ENCODE measurements around the gene GGT5. TPM values are rescaled to one million over a fixed set of nuclear protein-coding genes. Genes with fewer than 3 reads are reported as not detected.
A peak's percentile ranks its signal among the peaks of the same experiment; 100 is the strongest.
"Not testable (repeated sequence)": the region's sequence is repeated elsewhere in the genome, so short reads cannot be mapped to it uniquely, and the experiment has no call there.

Gene GGT5
- total and polyA plus RNA-seq, 7 experiments from 2014 or later, result 0.14 to 0.77 (median 0.42) TPM; not detected in 3

DNA sequence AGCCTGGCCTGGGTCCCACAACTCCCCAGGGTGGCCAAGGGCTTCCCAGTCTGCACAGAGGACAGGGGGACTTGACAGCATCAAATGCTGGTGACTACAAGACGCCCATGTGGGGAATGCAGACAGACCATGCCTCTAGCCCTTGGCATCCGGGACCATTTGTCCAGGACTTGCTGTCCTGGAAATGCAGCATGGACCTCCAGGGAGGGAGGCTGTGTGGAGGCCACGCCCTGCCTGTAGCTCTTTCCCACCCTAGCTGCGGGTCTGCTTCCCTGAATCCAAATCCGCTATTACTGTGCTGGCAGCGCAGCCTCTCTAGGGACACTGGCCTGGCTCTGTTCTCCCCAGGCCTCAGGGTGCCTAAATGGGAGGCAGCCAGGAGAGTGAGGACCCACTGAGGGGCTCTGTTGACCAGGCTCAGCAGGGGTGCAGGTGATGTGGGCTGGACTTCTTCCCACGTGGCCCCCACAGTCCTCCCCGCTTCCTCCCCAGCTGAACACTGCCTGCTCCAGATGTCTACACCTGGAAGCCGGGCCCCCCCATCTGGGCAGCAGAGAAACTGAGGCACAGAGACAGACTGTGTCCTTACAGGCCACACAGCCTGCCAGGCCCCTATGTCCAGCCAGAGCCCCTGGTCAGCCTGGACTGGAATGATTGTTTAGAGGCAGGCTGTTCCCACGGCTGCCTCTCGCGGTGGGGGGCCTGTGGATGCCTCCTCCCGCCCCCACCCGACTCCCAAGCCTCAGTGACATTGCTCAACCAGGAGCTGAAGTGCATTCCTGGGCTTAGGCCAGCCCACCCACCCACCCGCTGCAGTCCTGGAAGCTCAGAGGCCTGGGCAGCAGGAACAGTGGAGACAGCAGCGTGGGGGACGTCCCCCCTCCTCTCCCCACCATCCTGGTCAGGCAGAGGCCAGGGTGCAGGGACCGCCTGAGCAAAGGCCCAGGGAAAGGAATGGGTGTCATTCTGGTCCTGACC lies 991 bp upstream of the GGT5 start:
- peaks cover 25 to 37% (median 35%) of the 10 kb centered on the region in 7 donors for H3K4me1 Mint-ChIP-seq
- peaks cover 15 to 22% of the 10 kb centered on the region in 2 donors for H3K4me1 ChIP-seq (ENCODE audit: control insufficient read depth in 2 of 2, insufficient read depth in 2 of 2, low read length in 2 of 2)
- H3K4me3 Mint-ChIP-seq; H3K36me3 Mint-ChIP-seq; H3K9me3 Mint-ChIP-seq; H3K36me3 ChIP-seq (ENCODE audit: control insufficient read depth in 2 of 3, insufficient read depth in 3 of 3, low read length in 3 of 3); DNase-seq; ATAC-seq; H3K9me3 ChIP-seq (ENCODE audit: control insufficient read depth in 2 of 3, low read length in 3 of 3); H3K27ac ChIP-seq (ENCODE audit: low read depth, low read length); H3K27me3 Mint-ChIP-seq; H3K27me3 ChIP-seq (ENCODE audit: control insufficient read depth in 2 of 2, insufficient read depth in 2 of 2, low read length in 2 of 2); POLR2A ChIA-PET; H3K4me3 ChIP-seq (ENCODE audit: low read length); intact Hi-C loops (cut with micrococcal nuclease): not testable (repeated sequence)
- peak overlapping the region in 2 of 9 donors; percentile 43 to 82 for H3K27ac Mint-ChIP-seq
- CTCF ChIA-PET, result interaction anchor here (1.0 to 1.2 kb wide), 2 partner anchors 40 to 55 kb away, joined by 3 to 5 read pairs; no protein-coding TSS in a partner anchor

- peak overlapping the region; percentile 19 to 89 (median 58) for H3K4me3 Mint-ChIP-seq
- H3K36me3 Mint-ChIP-seq, result no peaks in the 10 kb centered on the region
- ATAC-seq (no peak), DNase-seq (no peak)
- POLR2A ChIA-PET, result no interaction called here
- no peaks in the 10 kb centered on the region for H3K9me3 ChIP-seq (ENCODE audit: control insufficient read depth in 2 of 3, low read length in 3 of 3)
- H3K4me1 Mint-ChIP-seq, result peaks cover 25 to 47% (median 43%) of the 10 kb centered on the region in 7 donors
- no peaks in the 10 kb centered on the region for H3K9me3 Mint-ChIP-seq
- intact Hi-C loops (cut with micrococcal nuclease), result loop anchor here in 1 of 2 donors (5.0 kb wide), 1 partner anchor 37 kb away; no protein-coding TSS in a partner anchor
- H3K27ac Mint-ChIP-seq, result peak overlapping the region; percentile 19 to 84 (median 62)
- no peaks in the 10 kb centered on the region for H3K27me3 Mint-ChIP-seq
- H3K4me3 ChIP-seq (ENCODE audit: low read length), result no peak overlapping the region
- H3K36me3 ChIP-seq (ENCODE audit: control insufficient read depth in 2 of 3, insufficient read depth in 3 of 3, low read length in 3 of 3), result no peaks in the 10 kb centered on the region
- CTCF ChIA-PET, result interaction anchor here (1.2 kb wide), 1 partner anchor 41 kb away, joined by 5 read pairs; no protein-coding TSS in a partner anchor
- H3K27ac ChIP-seq (ENCODE audit: low read depth, low read length), result no peak overlapping the region
- peaks cover 15 to 28% of the 10 kb centered on the region in 2 donors for H3K4me1 ChIP-seq (ENCODE audit: control insufficient read depth in 2 of 2, insufficient read depth in 2 of 2, low read length in 2 of 2)
- H3K27me3 ChIP-seq (ENCODE audit: control insufficient read depth in 2 of 2, insufficient read depth in 2 of 2, low read length in 2 of 2), result no peaks in the 10 kb centered on the region
Measured at GRCh38 chr22:24244144-24244787, 616 bp downstream of the GGT5 start.

GRCh38 chr22:24243417-24243816 lies 1.5 kb downstream of the GGT5 start:
- peaks cover 15 to 28% of the 10 kb centered on the region in 2 donors for H3K4me1 ChIP-seq (ENCODE audit: control insufficient read depth in 2 of 2, insufficient read depth in 2 of 2, low read length in 2 of 2)
- Mint-ChIP-seq H3K4me1 (peaks cover 25 to 47% (median 43%) of the 10 kb centered on the region in 7 donors), H3K27ac (peak overlapping the region in 7 of 9 donors; percentile 25 to 90 (median 74)), H3K4me3 (peak overlapping the region in 9 of 10 donors; percentile 5 to 85 (median 77))
- H3K9me3 ChIP-seq (ENCODE audit: control insufficient read depth in 2 of 3, low read length in 3 of 3); H3K27ac ChIP-seq (ENCODE audit: low read depth, low read length); ATAC-seq; H3K4me3 ChIP-seq (ENCODE audit: low read length); H3K36me3 ChIP-seq (ENCODE audit: control insufficient read depth in 2 of 3, insufficient read depth in 3 of 3, low read length in 3 of 3); H3K27me3 ChIP-seq (ENCODE audit: control insufficient read depth in 2 of 2, insufficient read depth in 2 of 2, low read length in 2 of 2); DNase-seq; H3K9me3 Mint-ChIP-seq; H3K27me3 Mint-ChIP-seq; CTCF ChIA-PET; H3K36me3 Mint-ChIP-seq: not testable (repeated sequence)
- intact Hi-C loops (cut with micrococcal nuclease), result loop anchor here in 1 of 2 donors (5.0 kb wide), 1 partner anchor 36 kb away; no protein-coding TSS in a partner anchor
- POLR2A ChIA-PET, result interaction anchor here (1.1 kb wide), 1 partner anchor 89 kb away, joined by 3 read pairs; no protein-coding TSS in a partner anchor

DNA sequence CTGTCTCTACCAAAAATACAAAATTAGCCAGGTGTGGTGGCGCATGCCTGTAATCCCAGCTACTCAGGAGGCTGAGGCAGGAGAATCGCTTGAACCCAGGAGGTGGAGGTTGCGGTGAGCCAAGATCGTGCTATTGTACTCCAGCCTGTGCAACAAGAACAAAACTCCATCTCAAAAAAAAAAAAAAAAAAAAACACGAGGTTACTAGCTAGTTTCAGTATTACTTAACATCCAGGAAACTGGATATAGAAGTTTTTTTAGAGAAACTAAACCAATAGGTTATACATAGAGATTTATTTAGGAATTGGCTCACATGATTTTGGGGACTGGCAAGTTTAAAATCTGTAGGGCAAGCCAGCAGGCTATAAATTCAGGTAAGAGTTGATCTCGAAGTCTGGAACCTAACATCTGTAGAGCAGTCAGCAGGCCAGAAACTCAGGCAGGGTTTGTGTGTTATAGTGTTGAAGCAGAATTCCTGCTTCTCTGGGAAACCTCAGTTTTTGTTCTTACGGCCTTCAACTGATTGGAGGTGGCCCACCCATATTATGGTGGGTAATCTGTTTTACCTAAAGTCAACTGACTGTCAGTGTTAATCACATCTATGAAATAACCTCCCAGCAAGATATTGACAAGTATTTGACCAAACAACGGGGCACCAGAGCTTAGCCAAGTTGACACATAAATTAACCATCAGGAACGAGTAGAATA lies 3.7 kb downstream of the GGT5 start:
- H3K4me1 Mint-ChIP-seq, result peaks cover 25 to 50% (median 43%) of the 10 kb centered on the region in 7 donors
- H3K4me3 Mint-ChIP-seq, result peak overlapping the region in 9 of 10 donors; percentile 17 to 63 (median 37)
- H3K4me3 ChIP-seq (ENCODE audit: low read length); H3K36me3 Mint-ChIP-seq; CTCF ChIA-PET; H3K9me3 Mint-ChIP-seq; H3K9me3 ChIP-seq (ENCODE audit: control insufficient read depth in 2 of 3, low read length in 3 of 3); H3K27me3 Mint-ChIP-seq; H3K36me3 ChIP-seq (ENCODE audit: control insufficient read depth in 2 of 3, insufficient read depth in 3 of 3, low read length in 3 of 3); H3K27ac ChIP-seq (ENCODE audit: low read depth, low read length); H3K27me3 ChIP-seq (ENCODE audit: control insufficient read depth in 2 of 2, insufficient read depth in 2 of 2, low read length in 2 of 2); ATAC-seq: not testable (repeated sequence)
- H3K4me1 ChIP-seq (ENCODE audit: control insufficient read depth in 2 of 2, insufficient read depth in 2 of 2, low read length in 2 of 2), result peaks cover 15 to 28% of the 10 kb centered on the region in 2 donors
- DNase-seq, result peak in 1 of 9 donors; percentile 12
- POLR2A ChIA-PET, result interaction anchor here (0.8 to 0.9 kb wide), 2 partner anchors 30 to 328 kb away, joined by 3 to 4 read pairs; no protein-coding TSS in a partner anchor
- peak overlapping the region; percentile 25 to 88 (median 79) for H3K27ac Mint-ChIP-seq
- intact Hi-C loops (cut with micrococcal nuclease), result loop anchor here in 1 of 2 donors (5.0 kb wide), 1 partner anchor 34 kb away; no protein-coding TSS in a partner anchor

DNA sequence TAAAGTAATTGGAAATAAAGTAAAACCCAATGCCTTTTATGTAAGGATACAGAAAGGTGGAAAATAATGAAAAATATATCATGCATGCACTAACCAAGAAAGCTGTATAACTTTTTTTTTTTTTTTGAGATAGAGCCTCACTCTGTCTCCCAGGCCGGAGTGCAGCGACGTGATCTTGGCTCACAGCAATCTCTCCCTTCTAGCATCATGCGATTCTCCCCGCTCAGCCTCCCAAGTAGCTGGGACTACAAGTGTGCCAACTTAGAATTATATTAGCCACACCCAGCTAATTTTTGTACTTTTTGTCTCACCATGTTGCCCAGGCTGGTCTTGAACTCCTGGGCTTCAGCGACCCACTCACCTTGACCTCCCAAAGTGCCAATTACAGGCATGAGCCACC lies 4.5 kb downstream of the GGT5 start:
- Histone ChIP-seq H3K4me1 (ENCODE audit: control insufficient read depth in 2 of 2, insufficient read depth in 2 of 2, low read length in 2 of 2) (peaks cover 15 to 28% of the 10 kb centered on the region in 2 donors), H3K4me3 (ENCODE audit: low read length) (no peak overlapping the region), H3K27me3 (ENCODE audit: control insufficient read depth in 2 of 2, insufficient read depth in 2 of 2, low read length in 2 of 2) (no peaks in the 10 kb centered on the region), H3K27ac (ENCODE audit: low read depth, low read length) (no peak overlapping the region), H3K9me3 (ENCODE audit: control insufficient read depth in 2 of 3, low read length in 3 of 3) (no peaks in the 10 kb centered on the region), H3K36me3 (ENCODE audit: control insufficient read depth in 2 of 3, insufficient read depth in 3 of 3, low read length in 3 of 3) (no peaks in the 10 kb centered on the region)
- no peaks in the 10 kb centered on the region for H3K9me3 Mint-ChIP-seq
- H3K4me1 Mint-ChIP-seq, result peaks cover 25 to 52% (median 46%) of the 10 kb centered on the region in 7 donors
- DNase-seq, result no peak
- H3K27me3 Mint-ChIP-seq, result no peaks in the 10 kb centered on the region
- intact Hi-C loops (cut with micrococcal nuclease), result loop anchor here in 1 of 2 donors (5.0 kb wide), 1 partner anchor 33 kb away; no protein-coding TSS in a partner anchor
- ATAC-seq, result no peak
- peak overlapping the region in 2 of 10 donors; percentile 25 to 63 for H3K4me3 Mint-ChIP-seq
- no peaks in the 10 kb centered on the region for H3K36me3 Mint-ChIP-seq
- CTCF ChIA-PET, result no interaction called here
- peak overlapping the region in 5 of 9 donors; percentile 9 to 85 (median 78) for H3K27ac Mint-ChIP-seq
- POLR2A ChIA-PET, result interaction anchor here (0.8 to 1.0 kb wide), 3 partner anchors 15 to 327 kb away, joined by 3 to 4 read pairs (median 3); no protein-coding TSS in a partner anchor

All from naive thymus-derived CD4-positive, alpha-beta T cell (primary cell).